Panc1 (cell line): ENCODE measurements around the gene EHD4. TPM values are rescaled to one million over a fixed set of nuclear protein-coding genes. Genes with fewer than 3 reads are reported as not detected.

ENCODE experiments used
- ATAC-seq: fragments of 200-7000 bp; cut with Tn5 transposase; 2 replicates; pipeline ENCODE4 v1.9.1; 2020; ENCODE audit warnings: mild to moderate bottlenecking, moderate library complexity
- BruUV-seq: library from RNA; stranded (reverse); fragments of 400-500 nt; replicated peaks from 2 replicates; lab custom pipeline; 2021; lab: Mats Ljungman, UMichigan
- CTCF ChIA-PET: fragments of 300-600 bp; sonication (Branson Sonifier 250); formaldehyde crosslinking; loops from one replicate; lab custom pipeline; 2022; ENCODE audit warnings: antibody characterized with exemption; lab: Charles Lee
- POLR2A ChIA-PET: fragments of 300-600 bp; sonication (Branson Sonifier 250); formaldehyde crosslinking; loops from one replicate; lab custom pipeline; 2022; ENCODE audit warnings: antibody characterized with exemption; lab: Charles Lee
- DNase-seq: peaks from one replicate; pipeline ENCODE4 v3.0.0-alpha.2; 2010; ENCODE audit warnings: low read depth, low spot score
- H3K27ac ChIP-seq: 2 replicates; pipeline ENCODE4 v1.5.1; 2011; ENCODE audit warnings: mild to moderate bottlenecking, low read length, inconsistent platforms
- H3K27me3 ChIP-seq: fragments of 200-500 bp; sonication (Bioruptor generic); 2 replicates; pipeline ENCODE4 v1.6.0; 2014; ENCODE audit warnings: low read length, inconsistent platforms; ENCODE audit not compliant: control insufficient read depth, insufficient read depth
- H3K36me3 ChIP-seq: fragments of 200-500 bp; sonication (Bioruptor generic); 2 replicates; pipeline ENCODE4 v1.5.1; 2014; ENCODE audit warnings: inconsistent platforms, mild to moderate bottlenecking, low read length, moderate library complexity; ENCODE audit not compliant: control insufficient read depth, insufficient read depth
- H3K4me1 ChIP-seq: 2 replicates; pipeline ENCODE4 v1.5.1; 2011; ENCODE audit warnings: inconsistent platforms, mild to moderate bottlenecking, low read length, moderate library complexity; ENCODE audit not compliant: control insufficient read depth, insufficient read depth
- H3K4me3 ChIP-seq, 2 experiments: 2 replicates each; pipeline ENCODE4 v1.5.1; 2011 to 2012; ENCODE audit warnings: low read depth in 2 of 2, low read length in 2 of 2, mild to moderate bottlenecking in 2 of 2, inconsistent platforms in 1 of 2, moderate library complexity in 1 of 2
- H3K9me3 ChIP-seq: fragments of 200-500 bp; sonication (Bioruptor generic); 2 replicates; pipeline ENCODE4 v1.5.1; 2014; ENCODE audit warnings: low read depth, mild to moderate bottlenecking, inconsistent platforms, low read length, moderate library complexity; ENCODE audit not compliant: control insufficient read depth, insufficient read depth
- CTCF ChIP-seq: fragments of 450-650 bp; IDR thresholded peaks from 2 replicates; pipeline ENCODE4 v1.5.1; 2017; ENCODE audit warnings: mild to moderate bottlenecking
- POLR2AphosphoS5 ChIP-seq: IDR thresholded peaks from 2 replicates; pipeline ENCODE4 v1.6.1; 2012; ENCODE audit warnings: mild to moderate bottlenecking, low read depth, low read length, moderate library complexity
- SIN3A ChIP-seq: IDR thresholded peaks from 2 replicates; pipeline ENCODE4 v1.6.1; 2012; ENCODE audit warnings: low read depth, mild to moderate bottlenecking, low read length, moderate library complexity, borderline replicate concordance; ENCODE audit not compliant: insufficient read depth
- TCF7L2 ChIP-seq: IDR thresholded peaks from 2 replicates; pipeline ENCODE4 v1.6.1; 2011; ENCODE audit warnings: mild to moderate bottlenecking, low read depth, low read length, inconsistent platforms
- in situ Hi-C: cut with HindIII; loops from 2 replicates; pipeline ENCODE4 v1.10.0; 2016; ENCODE audit warnings: low sequenced_read_pairs, low pct_unique_long_range_greater_than_20kb
- intact Hi-C: fragments of 100-400 bp; cut with micrococcal nuclease; formaldehyde crosslinking; loops from one replicate; pipeline ENCODE4 v1.10.0; 2022; ENCODE audit not compliant: unreplicated experiment
- total RNA-seq: library from RNA; stranded (reverse); gene quantifications from one replicate; pipeline ENCODE4 v1.2.1, GENCODE V29; 2021; ENCODE audit not compliant: unreplicated experiment
- TF ChIP-seq, protein P1 (sequence below), 2 experiments: IDR thresholded peaks; 2 replicates each; pipeline ENCODE4 v1.6.1; 2011 to 2012; ENCODE audit warnings: low read depth in 2 of 2, control low read depth in 1 of 2, low read length in 1 of 2, mild to moderate bottlenecking in 1 of 2, moderate library complexity in 1 of 2; ENCODE audit not compliant: insufficient read depth in 1 of 2

Gene EHD4
- total RNA-seq, 1 experiment from 2014 or later: 43.2 TPM

DNA sequence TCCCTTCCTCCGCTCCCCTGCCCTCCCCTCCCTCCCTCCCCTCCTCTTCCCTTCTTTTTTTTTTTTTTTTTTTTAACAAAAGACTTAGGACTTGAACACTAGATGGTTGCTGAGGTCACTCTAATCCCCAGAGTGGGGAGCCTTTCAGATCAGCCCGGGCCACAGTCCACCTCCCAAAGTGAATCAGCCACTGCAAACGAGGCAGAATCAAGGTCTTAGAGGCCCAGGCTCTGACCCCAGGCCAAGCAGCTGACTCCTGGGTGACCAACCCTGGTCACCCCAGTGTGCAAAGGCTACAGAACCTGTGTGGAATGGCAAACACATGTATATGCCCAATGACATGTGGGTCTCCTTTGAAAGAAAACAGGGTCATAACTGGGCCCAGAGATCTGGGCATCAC lies 18.3 kb upstream of the EHD4 start:
- CTCF ChIA-PET: interaction anchor here (0.9 to 1.6 kb wide), 2 partner anchors 63 to 66 kb away, joined by 3 to 9 read pairs; no protein-coding TSS in a partner anchor
- no peaks in the 10 kb centered on the region; the same call in 1 of the 2 replicates for H3K4me1 ChIP-seq
- in situ Hi-C loops: no loop called here
- no peaks in the 10 kb centered on the region for H3K9me3 ChIP-seq
- intact Hi-C loops: no loop called here
- POLR2A ChIA-PET: interaction anchor here (0.5 kb wide), 1 partner anchor 527 kb away, joined by 8 read pairs; no protein-coding TSS in a partner anchor
- H3K27ac ChIP-seq: no peak overlapping the region
- TF ChIP-seq SIN3A (no peak), TCF7L2 (no peak), CTCF (no peak), POLR2AphosphoS5 (no peak)
- TF ChIP-seq, protein P1, sequence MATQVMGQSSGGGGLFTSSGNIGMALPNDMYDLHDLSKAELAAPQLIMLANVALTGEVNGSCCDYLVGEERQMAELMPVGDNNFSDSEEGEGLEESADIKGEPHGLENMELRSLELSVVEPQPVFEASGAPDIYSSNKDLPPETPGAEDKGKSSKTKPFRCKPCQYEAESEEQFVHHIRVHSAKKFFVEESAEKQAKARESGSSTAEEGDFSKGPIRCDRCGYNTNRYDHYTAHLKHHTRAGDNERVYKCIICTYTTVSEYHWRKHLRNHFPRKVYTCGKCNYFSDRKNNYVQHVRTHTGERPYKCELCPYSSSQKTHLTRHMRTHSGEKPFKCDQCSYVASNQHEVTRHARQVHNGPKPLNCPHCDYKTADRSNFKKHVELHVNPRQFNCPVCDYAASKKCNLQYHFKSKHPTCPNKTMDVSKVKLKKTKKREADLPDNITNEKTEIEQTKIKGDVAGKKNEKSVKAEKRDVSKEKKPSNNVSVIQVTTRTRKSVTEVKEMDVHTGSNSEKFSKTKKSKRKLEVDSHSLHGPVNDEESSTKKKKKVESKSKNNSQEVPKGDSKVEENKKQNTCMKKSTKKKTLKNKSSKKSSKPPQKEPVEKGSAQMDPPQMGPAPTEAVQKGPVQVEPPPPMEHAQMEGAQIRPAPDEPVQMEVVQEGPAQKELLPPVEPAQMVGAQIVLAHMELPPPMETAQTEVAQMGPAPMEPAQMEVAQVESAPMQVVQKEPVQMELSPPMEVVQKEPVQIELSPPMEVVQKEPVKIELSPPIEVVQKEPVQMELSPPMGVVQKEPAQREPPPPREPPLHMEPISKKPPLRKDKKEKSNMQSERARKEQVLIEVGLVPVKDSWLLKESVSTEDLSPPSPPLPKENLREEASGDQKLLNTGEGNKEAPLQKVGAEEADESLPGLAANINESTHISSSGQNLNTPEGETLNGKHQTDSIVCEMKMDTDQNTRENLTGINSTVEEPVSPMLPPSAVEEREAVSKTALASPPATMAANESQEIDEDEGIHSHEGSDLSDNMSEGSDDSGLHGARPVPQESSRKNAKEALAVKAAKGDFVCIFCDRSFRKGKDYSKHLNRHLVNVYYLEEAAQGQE (IDR thresholded peaks at IDR 0.05; ENCODE audit: insufficient read depth in 1 of 2, low read depth in 2 of 2, low read length in 1 of 2): no peak
- DNase-seq (no peak), ATAC-seq (no peak)
- BruUV-seq: no TSS peak
- no peaks in the 10 kb centered on the region for H3K36me3 ChIP-seq
- H3K27me3 ChIP-seq: no peaks in the 10 kb centered on the region
- no peak overlapping the region for H3K4me3 ChIP-seq

DNA sequence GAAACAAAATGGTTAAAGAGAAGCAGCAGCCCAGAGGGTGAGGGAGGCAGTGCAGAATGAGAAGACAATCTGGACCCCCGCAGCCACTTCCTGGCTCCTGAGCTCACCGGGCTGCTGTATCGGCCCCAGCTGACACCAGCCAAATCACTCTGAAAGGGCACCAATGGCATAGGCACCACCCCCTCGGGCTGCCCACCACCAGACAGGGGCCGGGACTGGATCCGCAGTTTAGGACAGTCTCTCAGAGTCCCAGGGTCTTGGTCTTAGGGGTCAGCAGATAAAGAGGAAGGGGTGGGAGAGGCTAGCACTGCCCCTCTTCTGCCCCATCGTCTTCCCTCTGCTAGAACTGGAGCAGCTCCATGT lies 17.9 kb upstream of the EHD4 start:
- ChIA-PET POLR2A (interaction anchor here (0.5 kb wide), 1 partner anchor 528 kb away, joined by 8 read pairs; no protein-coding TSS in a partner anchor), CTCF (interaction anchor here (0.9 to 1.6 kb wide), 3 partner anchors 64 to 94 kb away, joined by 3 to 9 read pairs (median 4); no protein-coding TSS in a partner anchor)
- H3K27ac ChIP-seq: no peak overlapping the region
- in situ Hi-C loops (no loop called here), intact Hi-C loops (no loop called here)
- H3K27me3 ChIP-seq: no peaks in the 10 kb centered on the region
- no peak for TF ChIP-seq TCF7L2
- TF ChIP-seq, protein P1 (IDR thresholded peaks at IDR 0.05; ENCODE audit: insufficient read depth in 1 of 2, low read depth in 2 of 2, low read length in 1 of 2): no peak
- no peak for TF ChIP-seq SIN3A
- no peak for TF ChIP-seq POLR2AphosphoS5
- TF ChIP-seq CTCF: no peak
- no TSS peak for BruUV-seq
- H3K4me3 ChIP-seq: no peak overlapping the region
- no peaks in the 10 kb centered on the region for H3K36me3 ChIP-seq
- DNase-seq (no peak), ATAC-seq (no peak)
- no peaks in the 10 kb centered on the region; the same call in 1 of the 2 replicates for H3K4me1 ChIP-seq
- H3K9me3 ChIP-seq: no peaks in the 10 kb centered on the region
